ENCODE measurements around the gene SLC22A31.
"Not testable (repeated sequence)": the region's sequence is repeated elsewhere in the genome, so short reads cannot be mapped to it uniquely, and the experiment has no call there.

SLC22A31 gene

GRCh38 chr16:89178453-89179147, 21.7 kb downstream of the SLC22A31 start:
- DNase-seq = no peak

DNA sequence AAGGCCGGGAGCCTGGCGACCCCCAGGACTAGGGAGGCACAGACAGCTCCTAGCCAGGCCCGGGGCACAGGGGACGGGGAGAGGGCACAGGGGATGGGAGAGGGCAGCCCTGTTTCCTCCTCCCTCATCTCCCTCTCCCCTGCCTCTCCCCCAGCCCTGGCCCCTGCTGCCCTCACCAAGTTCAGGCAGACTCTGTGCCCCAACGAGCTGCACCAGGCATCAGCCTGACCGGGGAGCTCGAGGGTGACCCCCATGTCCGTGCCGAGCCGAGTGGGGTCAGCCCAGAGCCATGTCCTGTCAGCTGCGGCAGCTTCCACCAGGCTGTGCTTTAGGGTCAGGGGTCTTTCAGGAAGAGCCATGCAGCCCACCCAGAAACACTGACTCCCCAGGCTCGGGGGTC, 22.8 kb downstream of the SLC22A31 start:
- no peak for DNase-seq

DNA sequence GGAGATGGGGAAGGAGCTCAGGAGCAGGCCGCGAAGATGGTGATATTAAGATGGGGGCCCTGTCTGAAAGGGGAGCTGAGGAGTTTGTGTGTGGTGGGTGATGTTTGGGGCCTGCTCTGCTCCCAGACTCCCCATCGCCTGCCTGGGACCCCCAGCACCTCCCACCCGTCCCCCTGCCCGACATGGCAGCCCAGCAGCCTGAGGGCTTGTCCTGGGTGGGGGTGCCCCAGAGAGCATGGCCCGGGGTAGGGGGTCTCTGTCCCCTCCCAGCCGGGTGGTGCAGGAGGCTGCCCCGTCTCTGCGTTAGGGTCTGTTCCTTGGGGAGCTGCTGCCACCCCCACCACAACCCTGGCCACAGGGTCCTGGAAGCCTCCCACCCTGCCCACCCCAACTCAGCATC, 23.6 kb downstream of the SLC22A31 start:
- DNase-seq = no peak

DNA sequence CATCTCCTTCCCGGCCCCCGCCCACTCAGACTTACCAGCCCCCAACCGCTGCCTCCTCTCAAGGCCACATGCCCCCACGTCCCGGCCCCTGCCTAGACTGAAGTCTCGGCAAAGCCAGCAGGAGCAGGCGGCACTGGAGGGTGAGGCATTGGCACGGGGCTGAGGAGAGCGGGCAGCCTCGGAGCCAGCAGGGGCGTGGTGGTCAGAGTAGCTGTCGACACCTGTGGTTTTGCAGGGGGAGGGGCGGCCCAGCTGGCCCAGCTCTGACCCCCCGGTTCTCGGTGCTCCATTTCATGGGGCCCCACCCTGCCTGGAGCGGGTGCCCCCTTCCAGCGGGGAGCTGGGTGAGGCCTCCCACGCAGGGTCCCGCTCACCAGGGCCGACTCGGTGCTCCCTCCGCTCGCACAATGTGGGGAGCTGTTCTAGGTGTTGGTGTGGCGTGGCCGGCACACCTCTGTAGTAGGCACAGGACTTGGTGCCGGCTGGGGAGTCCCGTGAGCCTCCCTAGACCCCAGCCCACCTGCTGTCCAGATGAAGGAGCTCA, 24.1 kb downstream of the SLC22A31 start:
- no peak for DNase-seq

GRCh38 chr16:89175280-89176146, 24.8 kb downstream of the SLC22A31 start:
- no peak for DNase-seq

DNA sequence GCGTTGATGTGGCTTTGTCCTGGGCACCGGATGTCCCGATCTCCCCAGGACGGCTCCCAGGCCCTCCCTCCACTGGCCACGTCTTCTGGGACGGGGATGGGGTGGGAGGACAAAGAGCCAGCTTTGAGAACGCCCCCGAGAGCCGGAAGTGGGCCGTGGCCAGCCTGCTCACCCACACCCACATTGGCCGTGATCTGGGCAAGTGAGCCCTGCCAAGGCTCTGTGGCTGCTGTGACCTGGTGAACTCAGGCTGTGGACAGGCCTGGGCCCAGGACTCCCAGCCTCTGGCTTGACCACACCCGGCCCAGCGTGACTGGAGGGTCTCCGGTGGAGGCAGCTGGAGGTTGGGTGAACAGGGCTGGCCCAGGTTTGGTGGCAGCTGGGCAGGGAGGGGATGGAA, 25.5 kb downstream of the SLC22A31 start:
- DNase-seq = no peak

GRCh38 chr16:89174055-89174827, 26.1 kb downstream of the SLC22A31 start:
- DNase-seq = no peak

GRCh38 chr16:89173174-89173921, 27.0 kb downstream of the SLC22A31 start:
- DNase-seq = no peak

DNA sequence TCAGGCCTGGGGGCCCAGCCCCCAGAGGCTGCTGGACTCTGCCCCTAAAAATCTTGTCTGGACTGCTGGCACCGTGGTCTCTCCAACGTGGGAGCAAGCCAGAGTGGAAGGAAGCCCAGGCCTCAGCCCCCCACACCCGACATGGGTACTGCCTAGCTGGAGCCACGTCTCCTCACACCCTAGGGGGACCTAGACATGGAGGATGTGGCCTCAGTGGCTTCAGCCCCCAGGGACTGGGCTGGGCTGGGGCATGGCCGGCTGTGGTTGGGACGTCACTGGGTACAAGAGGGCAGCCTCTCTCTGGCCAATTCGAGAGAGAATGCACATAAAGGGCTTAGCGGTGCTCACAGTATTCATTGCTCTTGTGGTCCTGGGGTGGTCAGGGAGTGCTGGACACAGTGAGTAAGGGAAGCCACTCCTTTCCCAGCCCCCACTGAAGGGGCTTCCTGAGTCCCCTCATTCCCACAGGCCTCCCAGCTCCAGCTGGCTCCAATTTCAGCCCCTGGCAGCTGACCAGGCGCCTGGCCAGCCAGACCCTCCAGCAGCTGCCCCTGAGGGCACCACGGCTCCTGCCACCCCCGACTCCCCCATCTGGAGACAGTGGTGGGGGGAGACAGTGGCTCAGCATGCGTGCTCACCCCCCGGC, 27.7 kb downstream of the SLC22A31 start:
- DNase-seq = no peak

GRCh38 chr16:89172171-89172527, 28.2 kb downstream of the SLC22A31 start:
- no peak for DNase-seq

- DNase-seq = peak; percentile 96
Measured at GRCh38 chr16:89171216-89172170, 28.8 kb downstream of the SLC22A31 start, which contains the start of gene CDH15. Gene CDH15 (plus strand): TSS chr16:89171748. CDS start chr16:89171832, 84 bp downstream.

DNA sequence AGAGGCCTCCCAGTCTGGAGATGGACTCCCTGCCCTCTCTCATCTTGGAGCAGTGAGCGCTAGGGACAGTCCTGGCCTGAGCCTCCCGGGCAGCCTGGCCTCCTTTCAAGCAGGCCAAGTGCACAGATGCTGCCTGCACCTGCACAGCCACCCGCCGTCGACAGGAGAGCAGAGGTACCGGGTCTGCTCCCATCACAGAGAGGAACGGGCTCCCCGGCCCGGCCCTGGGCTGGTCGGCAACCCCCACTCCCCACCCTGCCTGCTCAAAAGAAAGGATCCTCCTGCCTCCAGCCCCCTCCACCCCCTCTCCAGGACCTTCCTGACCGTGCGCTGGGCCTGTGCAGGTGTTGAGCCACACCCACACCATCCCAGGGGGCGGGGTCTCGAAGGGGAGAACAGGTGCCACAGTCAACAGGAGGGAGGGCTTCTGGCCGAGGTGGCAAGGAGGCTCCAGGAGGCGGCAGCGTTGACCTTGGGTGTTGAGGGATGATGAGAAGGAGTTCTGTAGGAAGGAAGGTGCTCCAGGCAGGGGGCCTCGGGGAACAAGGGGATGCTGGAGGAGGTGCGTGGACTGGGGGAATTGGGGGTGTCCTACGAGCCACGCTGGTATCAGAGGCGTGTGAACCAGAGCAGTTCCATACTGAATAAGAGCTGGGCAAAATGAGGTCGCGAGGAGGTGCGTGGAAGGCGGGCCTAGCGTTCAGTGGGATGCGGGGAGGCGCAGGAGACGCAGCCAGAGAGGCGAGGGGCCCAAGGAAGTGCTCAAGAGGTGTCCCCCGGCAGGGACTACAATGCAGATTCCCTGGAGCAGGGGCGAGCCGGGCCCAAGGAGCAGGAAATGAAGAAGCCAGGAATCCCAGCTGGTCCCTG, 29.8 kb downstream of the SLC22A31 start:
- DNase-seq = no peak

GRCh38 chr16:89169778-89170177, 30.6 kb downstream of the SLC22A31 start:
- DNase-seq = no peak

DNA sequence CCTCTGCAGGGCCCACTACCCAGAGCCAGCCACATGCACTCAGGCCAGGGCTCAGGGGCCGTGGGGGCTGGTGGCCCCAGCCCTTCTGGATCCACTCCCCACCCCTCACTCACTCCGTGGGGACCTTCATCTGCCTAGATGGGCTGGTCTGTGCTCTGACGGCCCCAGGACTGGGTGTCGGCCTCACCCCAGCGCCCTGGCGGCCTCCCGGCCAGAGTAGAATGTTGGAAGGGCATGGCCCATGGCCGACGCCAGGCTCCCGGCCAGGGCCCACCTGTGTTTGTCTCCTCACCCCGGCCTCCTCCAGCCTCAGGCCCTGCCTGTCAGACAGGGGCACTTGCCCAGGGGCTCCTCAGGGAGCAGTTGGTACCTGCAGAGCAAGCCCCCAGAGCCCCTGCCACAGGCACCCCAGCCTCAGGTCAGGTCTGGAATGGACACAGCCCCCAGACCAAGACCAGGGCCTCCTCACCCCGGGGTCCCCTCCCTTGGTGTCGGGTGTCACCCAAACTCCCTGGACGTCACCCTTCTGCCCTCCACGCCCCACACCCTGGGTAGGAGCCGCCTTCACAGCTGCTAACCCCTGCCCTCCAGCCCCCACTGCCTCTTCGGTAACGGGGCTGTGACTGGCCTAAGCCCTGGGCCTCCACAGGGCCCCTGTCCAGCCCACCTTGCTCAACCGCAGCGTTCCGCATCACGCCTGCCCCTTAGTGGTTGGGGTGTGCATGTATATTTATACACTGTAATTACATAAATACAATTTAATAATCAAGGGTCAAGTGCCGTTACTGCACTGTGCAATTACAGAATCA, 31.8 kb downstream of the SLC22A31 start:
- no peak for DNase-seq

GRCh38 chr16:89167425-89167941, 32.9 kb downstream of the SLC22A31 start:
- DNase-seq = peak; percentile 82

DNA sequence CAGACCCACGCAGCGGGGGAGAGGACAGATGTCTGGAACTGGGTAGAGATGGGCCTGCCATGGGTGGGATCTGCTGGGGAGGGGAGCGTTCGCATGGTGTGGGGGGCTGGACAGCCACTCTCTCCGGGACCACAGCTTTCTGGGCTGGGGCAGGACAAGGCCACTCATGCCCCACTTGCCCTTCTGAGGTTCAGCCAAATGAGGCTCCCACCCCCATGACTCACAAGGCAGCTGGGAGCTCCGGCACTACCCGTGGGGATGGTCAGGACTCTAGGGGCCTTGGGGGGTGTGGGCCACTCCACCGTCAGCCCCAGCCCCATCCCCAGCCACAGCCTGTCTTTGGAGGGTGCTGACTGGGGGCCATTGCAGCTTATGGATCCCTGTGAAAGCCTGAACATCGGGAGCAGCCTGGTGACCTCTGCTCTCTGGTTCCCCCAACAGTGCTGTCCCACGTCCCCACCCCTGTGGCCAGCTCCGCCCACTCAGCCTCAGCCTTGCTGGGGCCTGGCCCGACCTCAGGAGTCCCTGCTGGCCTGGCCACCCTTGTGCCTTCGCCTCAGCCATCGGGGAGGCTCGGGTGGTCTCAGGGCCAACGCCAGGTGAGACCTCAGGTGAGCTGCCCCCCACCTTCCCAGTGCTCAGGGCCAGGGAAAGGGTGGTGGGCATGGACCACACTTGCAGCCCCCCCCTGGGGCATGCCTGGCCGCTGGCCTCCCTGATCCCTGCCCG, 33.5 kb downstream of the SLC22A31 start:
- no peak for DNase-seq

DNA sequence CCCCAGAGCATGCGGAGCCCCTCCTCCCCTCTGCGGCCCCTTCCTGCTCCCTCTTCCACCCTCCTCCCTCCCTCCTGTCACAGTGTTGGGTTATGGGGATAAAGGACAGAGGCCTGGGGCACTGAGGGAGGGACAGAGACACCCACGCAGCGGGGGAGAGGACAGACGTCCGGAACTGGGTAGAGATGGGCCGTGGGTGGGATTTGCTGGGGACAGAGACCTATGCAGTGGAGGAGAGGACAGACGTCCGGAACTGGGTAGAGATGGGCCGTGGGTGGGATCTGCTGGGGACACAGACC, 34.7 kb downstream of the SLC22A31 start:
- not testable (repeated sequence) for DNase-seq

Measured in CD4-positive, alpha-beta T cell treated with Interleukin-21 for 1 hour (primary cell).